ENCODE data around the gene CREB3L1. TPM values are rescaled to one million over a fixed set of nuclear protein-coding genes. Genes with fewer than 3 reads are reported as not detected.

The CREB3L1 gene
- total RNA-seq, 1 experiment from 2014 or later = 3.3 TPM

DNA sequence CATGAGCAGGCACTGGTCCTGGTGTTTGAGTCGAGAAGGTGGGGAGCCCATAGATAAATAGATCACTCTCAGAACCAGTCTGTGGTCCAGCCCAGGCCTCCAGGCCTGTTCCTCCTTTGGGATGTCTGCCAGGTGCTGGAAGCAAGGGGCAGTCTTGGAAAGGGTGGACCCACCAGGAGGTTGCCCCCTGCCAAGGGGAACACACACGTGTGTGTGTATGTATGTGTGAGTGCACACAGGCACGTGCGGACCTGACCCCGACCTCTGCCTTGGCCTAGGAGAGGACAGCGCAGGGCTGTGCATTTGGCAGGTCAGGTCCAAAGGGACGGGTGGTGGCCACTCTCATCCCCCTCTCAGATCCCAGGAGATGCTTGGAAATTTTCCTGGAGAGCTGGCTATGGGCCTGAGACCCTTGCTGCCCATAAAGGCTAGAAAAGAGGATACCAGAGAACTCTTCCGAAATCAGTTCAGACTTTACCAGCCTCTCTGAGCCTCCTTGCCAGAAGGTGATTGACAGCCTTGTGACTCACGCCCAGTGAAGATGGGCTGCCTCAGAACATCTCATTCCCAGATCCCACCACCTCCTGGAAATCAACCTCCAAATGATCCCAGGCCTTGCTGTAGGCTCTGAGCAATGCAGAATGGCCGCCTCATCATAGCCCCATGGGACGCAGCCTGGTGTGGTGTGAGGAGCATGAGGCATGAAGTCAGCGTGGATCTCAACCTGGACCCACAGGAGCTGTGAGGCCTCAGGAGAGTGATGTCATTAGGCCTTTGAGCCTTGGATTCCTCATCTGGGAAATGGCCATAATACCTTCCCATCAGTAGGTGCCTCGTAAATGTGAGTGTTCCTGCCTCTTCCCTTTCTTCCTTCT lies 24.0 kb upstream of the CREB3L1 start:
- Histone ChIP-seq H3K14ac (ENCODE audit: insufficient read depth, low read length) (peak overlapping the region; percentile 23), H2BK15ac (ENCODE audit: low read depth, low read length) (no peak overlapping the region), H3K27ac (ENCODE audit: insufficient read length, low read depth, low read length) (no peak overlapping the region), H3K56ac (ENCODE audit: insufficient read length, low read depth, low read length) (no peak overlapping the region), H4K20me1 (ENCODE audit: control insufficient read depth, insufficient read depth, insufficient read length) (no peaks in the 10 kb centered on the region), H3K23me2 (ENCODE audit: insufficient read length, low read depth, low read length, poor library complexity, severe bottlenecking) (no peaks in the 10 kb centered on the region), H3T11ph (ENCODE audit: low read length) (no peak overlapping the region), H3K23ac (ENCODE audit: insufficient read length, low read depth, low read length) (no peak overlapping the region), H3K4me2 (ENCODE audit: insufficient read depth, insufficient read length, low read length) (no peak overlapping the region), H3K4ac (ENCODE audit: low read depth, low read length) (no peak overlapping the region), H2AFZ (ENCODE audit: low read length) (no peak overlapping the region), H4K8ac (replicated peaks; ENCODE audit: insufficient read length, low read depth, low read length) (no peak overlapping the region), H3K4me1 (ENCODE audit: insufficient read depth, low read length) (peaks cover 3% of the 10 kb centered on the region), H2BK20ac (ENCODE audit: low read depth, low read length, poor library complexity, severe bottlenecking) (no peak overlapping the region), H3K9me3 (ENCODE audit: control insufficient read depth, low read depth, low read length) (no peaks in the 10 kb centered on the region), H3K27me3 (ENCODE audit: insufficient read depth, low read length) (no peaks in the 10 kb centered on the region), H3K18ac (ENCODE audit: insufficient read length, low read depth, low read length) (no peak overlapping the region), H2AK5ac (ENCODE audit: insufficient read length, low read length) (no peak overlapping the region), H3K9ac (ENCODE audit: extremely low read depth, insufficient read length, low read length) (no peak overlapping the region), H2BK5ac (ENCODE audit: insufficient read length, low read length) (no peak overlapping the region), H2BK12ac (ENCODE audit: insufficient read length, low read depth, low read length) (no peak overlapping the region), H4K5ac (ENCODE audit: insufficient read length, low read depth, low read length) (no peak overlapping the region), H3K79me1 (ENCODE audit: insufficient read depth, low read depth, low read length, poor library complexity, severe bottlenecking) (no peaks in the 10 kb centered on the region), H3K79me2 (ENCODE audit: insufficient read depth, low read length) (no peaks in the 10 kb centered on the region), H4K91ac (ENCODE audit: insufficient read length, low read depth, low read length) (no peak overlapping the region), H2BK120ac (ENCODE audit: low read depth, low read length, poor library complexity, severe bottlenecking) (no peak overlapping the region)
- no CpG with 5 or more reads among the region's 13 CpGs for WGBS (ENCODE audit: extremely low coverage, insufficient read length, low lambda C conversion rate)
- TF ChIP-seq, protein P1, sequence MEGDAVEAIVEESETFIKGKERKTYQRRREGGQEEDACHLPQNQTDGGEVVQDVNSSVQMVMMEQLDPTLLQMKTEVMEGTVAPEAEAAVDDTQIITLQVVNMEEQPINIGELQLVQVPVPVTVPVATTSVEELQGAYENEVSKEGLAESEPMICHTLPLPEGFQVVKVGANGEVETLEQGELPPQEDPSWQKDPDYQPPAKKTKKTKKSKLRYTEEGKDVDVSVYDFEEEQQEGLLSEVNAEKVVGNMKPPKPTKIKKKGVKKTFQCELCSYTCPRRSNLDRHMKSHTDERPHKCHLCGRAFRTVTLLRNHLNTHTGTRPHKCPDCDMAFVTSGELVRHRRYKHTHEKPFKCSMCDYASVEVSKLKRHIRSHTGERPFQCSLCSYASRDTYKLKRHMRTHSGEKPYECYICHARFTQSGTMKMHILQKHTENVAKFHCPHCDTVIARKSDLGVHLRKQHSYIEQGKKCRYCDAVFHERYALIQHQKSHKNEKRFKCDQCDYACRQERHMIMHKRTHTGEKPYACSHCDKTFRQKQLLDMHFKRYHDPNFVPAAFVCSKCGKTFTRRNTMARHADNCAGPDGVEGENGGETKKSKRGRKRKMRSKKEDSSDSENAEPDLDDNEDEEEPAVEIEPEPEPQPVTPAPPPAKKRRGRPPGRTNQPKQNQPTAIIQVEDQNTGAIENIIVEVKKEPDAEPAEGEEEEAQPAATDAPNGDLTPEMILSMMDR (conservative IDR thresholded peaks at IDR 0.05) = no peak
- DNase-seq = peak; percentile 27
- no peaks in the 10 kb centered on the region for H3K9me3 Mint-ChIP-seq
- H3K27ac Mint-ChIP-seq = peak overlapping the region in 1 of 3 experiments; percentile 57; a peak in 1 of 7 replicates
- H3K4me1 Mint-ChIP-seq = peaks cover 18 to 24% of the 10 kb centered on the region in 2 experiments
- H3K27me3 Mint-ChIP-seq (ENCODE audit: low read depth) = peaks cover 4% of the 10 kb centered on the region
- no peak overlapping the region for H3K4me3 Mint-ChIP-seq
- no peaks in the 10 kb centered on the region for H3K36me3 Mint-ChIP-seq (ENCODE audit: insufficient read depth in 1 of 3, low read depth in 3 of 3)
